ENCODE measurements around the gene LPP. TPM values are rescaled to one million over a fixed set of nuclear protein-coding genes. Genes with fewer than 3 reads are reported as not detected.

The LPP gene
- total and polyA plus RNA-seq, 8 donors = 4.9 to 84.4 (median 45.9) TPM

DNA sequence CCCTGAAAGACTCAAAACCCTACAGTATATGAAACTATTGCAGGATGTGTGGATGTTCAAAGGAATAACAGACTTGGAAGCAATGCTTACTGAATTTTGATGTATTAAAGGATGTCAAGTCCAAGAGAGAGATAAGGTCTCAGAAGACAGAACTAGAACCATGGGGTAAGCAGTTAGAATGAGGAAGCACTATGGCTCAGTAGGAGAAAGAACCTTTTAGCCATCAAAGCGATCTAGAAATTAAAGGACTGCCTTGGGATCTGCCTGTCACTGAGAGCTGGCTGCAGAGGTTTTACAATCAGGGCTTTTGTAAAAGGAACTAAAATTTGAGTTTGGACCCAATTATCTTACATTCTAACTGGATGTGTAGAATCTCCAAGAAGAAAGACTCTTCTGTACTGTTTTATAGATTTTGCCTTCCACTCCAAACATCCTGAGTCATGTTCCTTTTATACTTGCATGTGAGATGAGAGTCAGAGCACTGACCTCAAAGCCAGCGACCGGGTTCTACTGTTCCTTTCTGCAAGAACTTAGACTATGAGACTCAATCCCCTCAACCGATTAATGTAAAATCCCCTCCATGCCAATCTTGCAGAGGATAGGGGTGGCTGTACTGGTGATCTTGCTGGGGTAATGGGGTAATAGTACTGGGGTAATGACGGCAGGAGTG lies 605.5 kb downstream of the LPP start:
- intact Hi-C loops (cut with DNase I) = no loop called here
- Histone ChIP-seq H3K27me3 (no peaks in the 10 kb centered on the region), H3K4me1 (no peaks in the 10 kb centered on the region), H3K36me3 (no peaks in the 10 kb centered on the region), H3K4me3 (no peak overlapping the region), H3K27ac (no peak overlapping the region), H3K9me3 (no peaks in the 10 kb centered on the region)
- DNase-seq (no peak), ATAC-seq (no peak), FAIRE-seq (no peak)
- WGBS, 2 donors = 95 to 96% methylated on average over 5 of the region's 5 CpGs
- TF ChIP-seq, protein P1, sequence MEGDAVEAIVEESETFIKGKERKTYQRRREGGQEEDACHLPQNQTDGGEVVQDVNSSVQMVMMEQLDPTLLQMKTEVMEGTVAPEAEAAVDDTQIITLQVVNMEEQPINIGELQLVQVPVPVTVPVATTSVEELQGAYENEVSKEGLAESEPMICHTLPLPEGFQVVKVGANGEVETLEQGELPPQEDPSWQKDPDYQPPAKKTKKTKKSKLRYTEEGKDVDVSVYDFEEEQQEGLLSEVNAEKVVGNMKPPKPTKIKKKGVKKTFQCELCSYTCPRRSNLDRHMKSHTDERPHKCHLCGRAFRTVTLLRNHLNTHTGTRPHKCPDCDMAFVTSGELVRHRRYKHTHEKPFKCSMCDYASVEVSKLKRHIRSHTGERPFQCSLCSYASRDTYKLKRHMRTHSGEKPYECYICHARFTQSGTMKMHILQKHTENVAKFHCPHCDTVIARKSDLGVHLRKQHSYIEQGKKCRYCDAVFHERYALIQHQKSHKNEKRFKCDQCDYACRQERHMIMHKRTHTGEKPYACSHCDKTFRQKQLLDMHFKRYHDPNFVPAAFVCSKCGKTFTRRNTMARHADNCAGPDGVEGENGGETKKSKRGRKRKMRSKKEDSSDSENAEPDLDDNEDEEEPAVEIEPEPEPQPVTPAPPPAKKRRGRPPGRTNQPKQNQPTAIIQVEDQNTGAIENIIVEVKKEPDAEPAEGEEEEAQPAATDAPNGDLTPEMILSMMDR (IDR thresholded peaks at IDR 0.05) = no peak

DNA sequence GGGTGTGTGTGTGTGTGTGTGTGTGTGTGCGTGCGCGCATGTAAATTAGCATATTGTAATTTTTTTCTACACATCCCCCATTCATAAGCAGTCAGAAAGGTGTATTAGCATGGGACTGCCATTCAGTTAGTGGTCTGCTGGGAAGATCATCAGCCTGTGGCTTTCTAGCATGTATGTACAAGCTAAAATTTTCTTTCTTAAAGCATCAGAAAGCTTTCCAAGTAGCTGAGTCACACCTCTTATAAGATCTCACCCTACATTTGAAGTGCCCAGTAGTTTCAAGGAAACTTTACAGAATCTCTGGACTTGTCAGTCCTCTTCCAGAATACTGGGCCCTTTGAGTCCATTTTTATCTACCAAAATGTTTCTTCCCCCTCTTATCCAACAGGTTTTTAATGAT lies 606.5 kb downstream of the LPP start:
- H3K4me3 ChIP-seq = no peak overlapping the region
- no peaks in the 10 kb centered on the region for H3K36me3 ChIP-seq
- FAIRE-seq (no peak), ATAC-seq (no peak), DNase-seq (no peak)
- H3K9me3 ChIP-seq = no peaks in the 10 kb centered on the region
- H3K27me3 ChIP-seq = no peaks in the 10 kb centered on the region
- 77 to 86% methylated on average over 3 of the region's 3 CpGs for WGBS, 2 donors
- TF ChIP-seq, protein P1 (IDR thresholded peaks at IDR 0.05) = no peak
- intact Hi-C loops (cut with DNase I) = no loop called here
- no peaks in the 10 kb centered on the region for H3K4me1 ChIP-seq
- H3K27ac ChIP-seq = no peak overlapping the region

DNA sequence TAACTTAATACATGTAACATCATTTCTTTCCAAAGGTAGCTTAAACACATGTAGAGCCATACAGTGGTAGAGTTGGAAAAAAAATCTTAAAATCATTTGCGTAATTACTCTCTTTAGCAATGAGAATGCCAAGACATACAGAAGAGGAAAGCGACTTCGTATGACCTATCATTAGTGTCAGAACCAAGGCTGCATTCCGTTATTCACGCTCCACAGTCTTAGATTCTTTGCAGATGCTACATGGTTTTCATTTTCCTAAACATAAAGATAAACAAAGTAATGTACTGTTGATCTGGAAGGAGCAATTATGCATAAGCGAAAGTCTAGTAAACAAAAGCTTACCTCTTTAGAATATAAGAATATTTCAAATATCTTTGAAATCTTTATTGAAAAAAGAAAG lies 607.5 kb downstream of the LPP start:
- DNase-seq = no peak
- intact Hi-C loops (cut with DNase I) = no loop called here
- Histone ChIP-seq H3K4me3 (no peak overlapping the region), H3K36me3 (no peaks in the 10 kb centered on the region), H3K27me3 (no peaks in the 10 kb centered on the region), H3K4me1 (no peaks in the 10 kb centered on the region), H3K9me3 (no peaks in the 10 kb centered on the region), H3K27ac (no peak overlapping the region)
- no peak for ATAC-seq
- no peak for FAIRE-seq
- WGBS, 2 donors = 84 to 95% methylated on average over 6 of the region's 6 CpGs
- TF ChIP-seq, protein P1 (IDR thresholded peaks at IDR 0.05) = no peak

DNA sequence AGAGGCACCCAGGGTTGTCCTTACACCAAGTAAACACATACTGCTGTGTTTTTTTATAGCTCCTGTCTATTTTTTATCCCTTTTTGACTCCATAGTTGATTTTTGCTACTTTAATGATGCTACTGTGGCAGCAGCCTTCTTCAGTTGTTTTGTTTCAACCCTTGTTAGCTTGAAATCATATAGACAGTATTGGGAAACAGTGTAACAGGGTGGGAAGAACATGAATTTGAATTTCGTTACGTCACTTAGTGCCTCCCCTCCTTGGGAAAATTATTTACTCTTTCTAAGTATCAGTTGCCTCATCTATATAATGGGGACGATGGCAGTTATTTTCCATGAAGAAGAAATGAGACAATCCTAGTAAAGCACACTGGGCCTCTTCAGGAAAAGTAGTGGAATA lies 608.0 kb downstream of the LPP start:
- FAIRE-seq = no peak

DNA sequence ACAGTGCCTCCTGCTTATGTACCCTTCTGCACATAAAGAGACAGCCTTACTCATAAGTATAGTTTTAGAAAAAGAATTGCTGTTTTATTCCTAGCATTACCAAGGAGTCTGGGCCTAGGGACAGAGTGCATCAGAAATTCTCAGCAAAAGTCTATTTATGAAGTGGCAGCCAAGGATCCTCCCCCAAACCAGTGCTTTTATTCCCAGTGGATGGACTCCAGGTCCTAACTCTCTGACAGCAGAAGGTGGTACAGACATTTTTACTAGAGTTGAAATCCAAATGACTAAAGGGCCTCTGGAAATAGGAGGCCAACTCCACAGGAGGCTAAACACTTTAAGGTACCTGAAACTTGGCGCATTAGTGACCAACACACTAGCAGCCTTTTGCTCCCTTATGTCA lies 610.7 kb downstream of the LPP start:
- FAIRE-seq (no peak), ATAC-seq (no peak), DNase-seq (no peak)
- Histone ChIP-seq H3K36me3 (no peaks in the 10 kb centered on the region), H3K9me3 (no peaks in the 10 kb centered on the region), H3K27me3 (no peaks in the 10 kb centered on the region), H3K4me1 (no peaks in the 10 kb centered on the region), H3K4me3 (no peak overlapping the region), H3K27ac (no peak overlapping the region)
- 96 to 100% methylated on average over 1 of the region's 1 CpG for WGBS, 2 donors
- intact Hi-C loops (cut with DNase I) = no loop called here
- TF ChIP-seq, protein P1 (IDR thresholded peaks at IDR 0.05) = no peak

More for the DNA sequence above, 608.0 kb downstream of the LPP start:
- H3K4me3 ChIP-seq = no peak overlapping the region
- H3K9me3 ChIP-seq = no peaks in the 10 kb centered on the region
- no peaks in the 10 kb centered on the region for H3K4me1 ChIP-seq
- no peaks in the 10 kb centered on the region for H3K27me3 ChIP-seq
- no peak for ATAC-seq
- TF ChIP-seq, protein P1 (IDR thresholded peaks at IDR 0.05) = no peak
- no peak overlapping the region for H3K27ac ChIP-seq
- no peak for DNase-seq
- no peaks in the 10 kb centered on the region for H3K36me3 ChIP-seq
- intact Hi-C loops (cut with DNase I) = no loop called here
- 91 to 95% methylated on average over 3 of the region's 3 CpGs for WGBS, 2 donors
